IMR-90 (cell line): ENCODE measurements around the gene INPP1. TPM values are rescaled to one million over a fixed set of nuclear protein-coding genes. Genes with fewer than 3 reads are reported as not detected.

Experiments used
- ATAC-seq: fragments of 200-7000 bp; cut with Tn5 transposase; 2 replicates; pipeline ENCODE4 v1.9.1; 2020; ENCODE audit warnings: low read depth, mild to moderate bottlenecking, moderate library complexity
- BruUV-seq: library from RNA; stranded (reverse); fragments of 400-500 nt; replicated peaks from 2 replicates; lab custom pipeline; 2021; lab: Mats Ljungman, UMichigan
- CTCF ChIA-PET: fragments of 300-600 bp; formaldehyde crosslinking; extraction: SDS; loops from one replicate; lab custom pipeline; 2021; ENCODE audit warnings: antibody characterized with exemption; lab: Yijun Ruan, JAX
- POLR2A ChIA-PET: fragments of 300-600 bp; sonication (Branson Sonifier 250); formaldehyde crosslinking; loops from one replicate; lab custom pipeline; 2022; ENCODE audit warnings: antibody characterized with exemption; ENCODE audit not compliant: unreplicated experiment; lab: Charles Lee
- DNase-seq: peaks from one replicate; pipeline ENCODE4 v3.0.0; 2013
- H2AFZ ChIP-seq: replicated peaks from 2 replicates; pipeline ENCODE3; 2013; ENCODE audit warnings: low read length, mild to moderate bottlenecking; ENCODE audit not compliant: poor library complexity
- H2AK5ac ChIP-seq: 2 replicates; pipeline ENCODE4 v1.6.1; 2013; ENCODE audit warnings: low read depth, low read length, inconsistent platforms
- H2AK9ac ChIP-seq: replicated peaks from 2 replicates; pipeline ENCODE3; 2013; ENCODE audit warnings: mild to moderate bottlenecking, low read depth, low read length, moderate library complexity; ENCODE audit not compliant: poor library complexity
- H2BK120ac ChIP-seq: 2 replicates; pipeline ENCODE4 v1.6.1; 2013; ENCODE audit warnings: low read depth, low read length, inconsistent platforms
- H2BK15ac ChIP-seq: 3 replicates; pipeline ENCODE4 v1.6.1; 2013; ENCODE audit warnings: low read depth, low read length, inconsistent platforms
- H2BK20ac ChIP-seq: 2 replicates; pipeline ENCODE4 v1.6.1; 2013; ENCODE audit warnings: low read depth, mild to moderate bottlenecking, inconsistent platforms, low read length, moderate library complexity
- H2BK5ac ChIP-seq: 2 replicates; pipeline ENCODE4 v1.6.1; 2013; ENCODE audit warnings: mild to moderate bottlenecking, low read depth, low read length, inconsistent platforms; ENCODE audit not compliant: poor library complexity, severe bottlenecking
- H3K14ac ChIP-seq: replicated peaks from 2 replicates; pipeline ENCODE4 v1.6.1; 2013; ENCODE audit warnings: low read depth, low read length, inconsistent platforms
- H3K18ac ChIP-seq: 2 replicates; pipeline ENCODE4 v1.6.1; 2013; ENCODE audit warnings: low read depth, low read length, control low read depth
- H3K23ac ChIP-seq: 2 replicates; pipeline ENCODE4 v1.6.1; 2013; ENCODE audit warnings: low read depth, low read length, inconsistent platforms
- H3K27ac ChIP-seq: 2 replicates; pipeline ENCODE4 v1.5.1; 2013; ENCODE audit warnings: mild to moderate bottlenecking, control low read depth, low read length; ENCODE audit not compliant: insufficient read depth
- H3K27me3 ChIP-seq: 2 replicates; pipeline ENCODE4 v1.6.1; 2013; ENCODE audit warnings: low read length; ENCODE audit not compliant: control insufficient read depth, insufficient read depth
- H3K36me3 ChIP-seq: 2 replicates; pipeline ENCODE4 v1.6.1; 2013; ENCODE audit warnings: low read length, mixed read lengths; ENCODE audit not compliant: control insufficient read depth, insufficient read depth
- H3K4ac ChIP-seq: 2 replicates; pipeline ENCODE4 v1.6.1; 2013; ENCODE audit warnings: low read depth, low read length, inconsistent platforms
- H3K4me1 ChIP-seq: 2 replicates; pipeline ENCODE4 v1.6.1; 2013; ENCODE audit warnings: low read length, mixed read lengths; ENCODE audit not compliant: control insufficient read depth, insufficient read depth
- H3K4me2 ChIP-seq: 2 replicates; pipeline ENCODE4 v1.6.1; 2013; ENCODE audit warnings: low read depth, mild to moderate bottlenecking, control low read depth, low read length, moderate library complexity
- H3K4me3 ChIP-seq: 2 replicates; pipeline ENCODE4 v1.5.1; 2013; ENCODE audit warnings: low read depth, mild to moderate bottlenecking, control low read depth, low read length, moderate library complexity; ENCODE audit not compliant: insufficient read depth
- H3K56ac ChIP-seq: 2 replicates; pipeline ENCODE4 v1.6.1; 2013; ENCODE audit warnings: low read length, inconsistent platforms; ENCODE audit not compliant: insufficient read depth; ENCODE audit errors: extremely low read depth
- H3K79me1 ChIP-seq, 2 experiments: 2 replicates each; pipeline ENCODE4 v1.6.1; 2013; ENCODE audit warnings: low read length in 2 of 2, inconsistent platforms in 1 of 2, low read depth in 1 of 2
- H3K9ac ChIP-seq: 2 replicates; pipeline ENCODE4 v1.6.1; 2013; ENCODE audit warnings: low read depth, low read length, control low read depth
- H3K9me1 ChIP-seq: 2 replicates; pipeline ENCODE4 v1.6.1; 2013; ENCODE audit warnings: low read length, inconsistent platforms; ENCODE audit not compliant: insufficient read depth
- H3K9me3 ChIP-seq: 2 replicates; pipeline ENCODE4 v1.6.1; 2013; ENCODE audit warnings: low read length; ENCODE audit not compliant: control insufficient read depth, insufficient read depth
- H4K20me1 ChIP-seq: 2 replicates; pipeline ENCODE4 v1.6.1; 2013; ENCODE audit warnings: low read length, inconsistent platforms; ENCODE audit not compliant: insufficient read depth
- H4K5ac ChIP-seq: 2 replicates; pipeline ENCODE4 v1.6.1; 2013; ENCODE audit warnings: mild to moderate bottlenecking, low read depth, low read length, control low read depth
- H4K8ac ChIP-seq, 2 experiments: 2 replicates each; pipeline ENCODE4 v1.6.1; 2013; ENCODE audit warnings: low read depth in 2 of 2, low read length in 2 of 2, control low read depth in 1 of 2, inconsistent platforms in 1 of 2
- H4K91ac ChIP-seq: 2 replicates; pipeline ENCODE4 v1.6.1; 2013; ENCODE audit warnings: low read depth, low read length, inconsistent platforms; ENCODE audit not compliant: insufficient read depth
- BHLHE40 ChIP-seq: fragments of 150-350 bp; IDR thresholded peaks from 2 replicates; pipeline ENCODE4 v1.6.1; 2016; ENCODE audit warnings: mild to moderate bottlenecking, low read depth, low read length
- CEBPB ChIP-seq: IDR thresholded peaks from 2 replicates; pipeline ENCODE4 v1.6.1; 2012; ENCODE audit warnings: low read depth, low read length, improper control_type of control experiment
- CHD1 ChIP-seq: IDR thresholded peaks from 2 replicates; pipeline ENCODE4 v1.6.1; 2012; ENCODE audit warnings: low read depth, low read length, improper control_type of control experiment
- ELK1 ChIP-seq: fragments of 150-350 bp; IDR thresholded peaks from 2 replicates; pipeline ENCODE4 v1.6.1; 2016; ENCODE audit warnings: low read depth, mild to moderate bottlenecking, low read length, moderate library complexity, borderline replicate concordance
- FOS ChIP-seq: fragments of 150-350 bp; IDR thresholded peaks from 2 replicates; pipeline ENCODE4 v1.6.1; 2016; ENCODE audit warnings: low read depth, low read length
- MAFK ChIP-seq: IDR thresholded peaks from 2 replicates; pipeline ENCODE4 v1.6.1; 2012; ENCODE audit warnings: low read depth, low read length, improper control_type of control experiment
- MAZ ChIP-seq: IDR thresholded peaks from 2 replicates; pipeline ENCODE4 v1.6.1; 2012; ENCODE audit warnings: low read depth, mild to moderate bottlenecking, low read length, improper control_type of control experiment, moderate library complexity, borderline replicate concordance
- MXI1 ChIP-seq: IDR thresholded peaks from 2 replicates; pipeline ENCODE4 v1.6.1; 2012; ENCODE audit warnings: low read depth, mild to moderate bottlenecking, low read length, moderate library complexity, borderline replicate concordance
- NFE2L2 ChIP-seq: fragments of 150-350 bp; IDR thresholded peaks from 2 replicates; pipeline ENCODE4 v1.6.1; 2016; ENCODE audit warnings: low read depth, mild to moderate bottlenecking, low read length
- RAD21 ChIP-seq: IDR thresholded peaks from 2 replicates; pipeline ENCODE4 v1.6.1; 2012; ENCODE audit warnings: low read length, improper control_type of control experiment
- RCOR1 ChIP-seq: IDR thresholded peaks from 2 replicates; pipeline ENCODE4 v1.6.1; 2012; ENCODE audit warnings: mild to moderate bottlenecking, low read length, improper control_type of control experiment; ENCODE audit not compliant: insufficient replicate concordance
- RFX5 ChIP-seq: IDR thresholded peaks from 2 replicates; pipeline ENCODE4 v1.8.0; 2012; ENCODE audit warnings: low read depth, mild to moderate bottlenecking, low read length, moderate library complexity
- SMC3 ChIP-seq: fragments of 150-350 bp; IDR thresholded peaks from 2 replicates; pipeline ENCODE4 v1.6.1; 2016; ENCODE audit warnings: low read depth, mild to moderate bottlenecking, antibody characterized with exemption, low read length, moderate library complexity
- WGBS, 2 experiments: methylation state at CpG; one replicate each; pipeline versions ENCODE4 v1.1.5 to v1.1.7; 2013; ENCODE audit warnings: missing lambda C conversion rate in 2 of 2; ENCODE audit not compliant: insufficient read length in 1 of 2; ENCODE audit errors: extremely low coverage in 2 of 2; 5-methylcytosine and 5-hydroxymethylcytosine counted together
- dilution Hi-C: fragments of 300-500 bp; cut with HindIII; formaldehyde crosslinking; loops from one replicate; pipeline ENCODE4 v1.14.3; 2018; ENCODE audit warnings: low sequenced_read_pairs; ENCODE audit not compliant: unreplicated experiment
- in situ Hi-C: fragments of 300-500 bp; cut with MboI; formaldehyde crosslinking; loops from 3 replicates; pipeline ENCODE4 v1.14.3; 2019; ENCODE audit warnings: low sequenced_read_pairs, inconsistent platforms, mixed read lengths
- intact Hi-C: fragments of 100-400 bp; cut with micrococcal nuclease; formaldehyde crosslinking; loops from 2 replicates; pipeline ENCODE4 v1.10.0; 2022
- polyA plus RNA-seq, 3 experiments: library from polyadenylated mRNA; depleted of rRNA; stranded (reverse); fragments of >200 nt; gene quantifications; 2 replicates each; pipeline ENCODE4 v1.2.3, GENCODE V29; 2012; ENCODE audit warnings: low replicate concordance in 1 of 3
- total RNA-seq: library from RNA; depleted of rRNA; stranded (reverse); fragments of >200 nt; gene quantifications from 2 replicates; pipeline ENCODE4 v1.2.3, GENCODE V29; 2012
- TF ChIP-seq, protein P1 (sequence below): fragments of 150-350 bp; IDR thresholded peaks from 2 replicates; pipeline ENCODE4 v1.6.1; 2017; ENCODE audit warnings: mild to moderate bottlenecking, antibody characterized with exemption, low read length, low read depth

INPP1 gene
- total and polyA plus RNA-seq, 2 of the 4 experiments (the other 2 are of a cell fraction), result 4.1 to 10.1 TPM

DNA sequence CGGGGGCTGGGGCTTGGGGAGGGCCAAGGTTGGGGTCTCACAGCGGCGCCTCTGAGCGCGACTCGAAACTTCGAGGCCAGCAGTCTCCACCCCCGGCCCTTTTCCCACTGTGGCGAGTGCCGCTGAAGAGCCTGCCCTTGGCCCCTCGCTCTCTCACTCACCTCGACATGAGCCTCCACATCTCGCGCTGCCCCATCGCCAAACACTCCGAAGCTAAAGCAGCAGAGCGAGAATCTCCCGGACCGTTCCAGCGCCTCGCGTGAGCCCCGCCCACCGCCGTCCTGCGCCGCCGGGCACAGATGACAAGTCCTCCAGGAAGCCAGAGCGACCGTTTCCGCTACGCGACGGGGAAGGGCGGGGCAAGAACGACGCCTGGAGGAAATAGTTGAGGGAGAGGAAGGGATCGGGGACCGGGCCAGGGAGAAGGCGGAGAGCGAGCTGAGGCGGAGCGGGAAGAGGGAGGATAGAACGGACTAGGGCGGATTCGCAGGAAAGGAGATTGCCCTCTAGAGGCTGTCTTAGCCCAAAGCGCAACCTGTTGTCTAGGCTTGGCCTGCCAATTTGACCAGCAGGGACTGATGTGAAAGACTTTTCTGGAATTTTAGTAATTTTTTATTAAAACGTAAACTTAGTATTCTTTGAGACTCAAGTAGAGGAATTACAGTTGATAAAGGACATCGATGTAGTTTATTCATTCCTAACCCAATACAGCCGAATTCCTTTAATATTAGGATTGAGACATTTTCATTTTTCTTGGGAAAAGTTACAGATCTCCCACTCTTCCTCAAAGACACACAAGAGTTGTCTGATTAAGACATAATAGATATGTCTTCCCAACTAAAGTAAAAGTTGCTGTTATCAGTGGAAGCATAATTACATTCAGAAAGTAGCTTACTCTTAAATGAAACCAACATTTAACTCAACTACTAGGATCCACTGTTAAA lies 23.6 kb upstream of the INPP1 start, which contains the start of gene HIBCH (continued):
- TF ChIP-seq MXI1 (peak; percentile 74; the same call in 1 of the 2 replicates), FOS (no peak)

- no peak for ATAC-seq
- POLR2A ChIA-PET, result no interaction called here
- TF ChIP-seq RCOR1 (no peak), BHLHE40 (no peak), ELK1 (no peak), SMC3 (no peak), RAD21 (no peak), MAFK (no peak), CEBPB (no peak), CHD1 (no peak), NFE2L2 (no peak), RFX5 (no peak), MAZ (no peak)
- TF ChIP-seq, protein P1, sequence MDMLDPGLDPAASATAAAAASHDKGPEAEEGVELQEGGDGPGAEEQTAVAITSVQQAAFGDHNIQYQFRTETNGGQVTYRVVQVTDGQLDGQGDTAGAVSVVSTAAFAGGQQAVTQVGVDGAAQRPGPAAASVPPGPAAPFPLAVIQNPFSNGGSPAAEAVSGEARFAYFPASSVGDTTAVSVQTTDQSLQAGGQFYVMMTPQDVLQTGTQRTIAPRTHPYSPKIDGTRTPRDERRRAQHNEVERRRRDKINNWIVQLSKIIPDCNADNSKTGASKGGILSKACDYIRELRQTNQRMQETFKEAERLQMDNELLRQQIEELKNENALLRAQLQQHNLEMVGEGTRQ, result no peak
These were observed 22.7 kb upstream of the INPP1 start for GRCh38 chr2:190320696-190321095.

More at GRCh38 chr2:190320696-190321095, 22.7 kb upstream of the INPP1 start:
- no peak overlapping the region for H4K91ac ChIP-seq
- no peak overlapping the region for H3K14ac ChIP-seq
- dilution Hi-C loops (no loop called here), intact Hi-C loops (no loop called here), in situ Hi-C loops (no loop called here)
- H3K9me3 ChIP-seq, result no peaks in the 10 kb centered on the region
- H4K20me1 ChIP-seq, result no peaks in the 10 kb centered on the region
- no peaks in the 10 kb centered on the region for H3K36me3 ChIP-seq
- H2AK9ac ChIP-seq, result peak overlapping the region; percentile 45
- no peak overlapping the region for H2BK15ac ChIP-seq
- H2BK120ac ChIP-seq, result peak overlapping the region; percentile 22; the same call in 1 of the 2 replicates
- no peak overlapping the region for H3K4me2 ChIP-seq
- CTCF ChIA-PET, result interaction anchor here (1.8 to 2.2 kb wide), 2 partner anchors 10 to 24 kb away, joined by 7 to 9 read pairs; partner anchors contain the start of gene INPP1
- H2AFZ ChIP-seq, result peak overlapping the region; percentile 24
- H2AK5ac ChIP-seq, result peak overlapping the region; percentile 11; the same call in 1 of the 2 replicates
- H2BK20ac ChIP-seq, result no peak overlapping the region
- no peak overlapping the region for H3K27ac ChIP-seq
- peak overlapping the region; percentile 44; the same call in 1 of the 2 replicates for H3K4ac ChIP-seq
- H3K27me3 ChIP-seq, result no peaks in the 10 kb centered on the region
- no peak overlapping the region for H3K18ac ChIP-seq
- no peak overlapping the region for H3K56ac ChIP-seq
- 100% methylated on average over 1 of the region's 4 CpGs; no CpG with 5 or more reads in 1 of the 2 experiments for WGBS, 2 experiments
- peak overlapping the region; percentile 22 for H2BK5ac ChIP-seq
- DNase-seq, result no peak
- H3K4me1 ChIP-seq, result peaks cover 4% of the 10 kb centered on the region
- no peak overlapping the region for H3K9ac ChIP-seq
- peak overlapping the region; percentile 93; the same call in 1 of the 2 replicates for H4K5ac ChIP-seq
- H3K79me1 ChIP-seq, result peaks cover 11 to 33% of the 10 kb centered on the region in 2 experiments
- H4K8ac ChIP-seq, result peak overlapping the region; percentile 74 to 84; a peak in 3 of 4 replicates
- H3K9me1 ChIP-seq, result no peaks in the 10 kb centered on the region
- BruUV-seq, result no TSS peak
- no peak overlapping the region for H3K4me3 ChIP-seq
- no peak overlapping the region for H3K23ac ChIP-seq
